Left ventricle myocardium superior (tissue), 1 donor: Measurements from ENCODE around the gene XIST. TPM values are rescaled to one million over a fixed set of nuclear protein-coding genes. Genes with fewer than 3 reads are reported as not detected.
"Not testable (repeated sequence)": the region's sequence is repeated elsewhere in the genome, so short reads cannot be mapped to it uniquely, and the experiment has no call there.

Experiments
- ATAC-seq: fragments of 200-7000 bp; cut with Tn5 transposase; one replicate; pipeline ENCODE4 v1.9.1; 2020; ENCODE audit warnings: mild to moderate bottlenecking, moderate library complexity
- DNase-seq: peaks from one replicate; pipeline ENCODE4 v3.0.0-alpha.2; 2020
- intact Hi-C: fragments of 100-400 bp; cut with micrococcal nuclease; formaldehyde crosslinking; loops from one replicate; pipeline ENCODE4 v1.11.0; 2022
- total RNA-seq: library from RNA; stranded (reverse); fragmentation: NEBNext Ultra II Directional; extraction: Animal tissue kit (Norgen Biotek cat#: 25700); gene quantifications from one replicate; pipeline ENCODE4 v1.2.1, GENCODE V29; 2021
- donor health status: DM: no; HTN: yes; CAD: no; lungs with severe emphysema.

The XIST gene
- total RNA-seq, 1 donor from 2014 or later: 0.57 TPM

- no peak for DNase-seq
- intact Hi-C loops: no loop called here
- no peak for ATAC-seq
These were observed 34.1 kb downstream of the XIST start for GRCh38 chrX:73818200-73819116.

- no peak for ATAC-seq
- intact Hi-C loops: no loop called here
- DNase-seq: no peak
These were observed 34.9 kb downstream of the XIST start for GRCh38 chrX:73817393-73818199.

- ATAC-seq (no peak), DNase-seq (no peak)
- intact Hi-C loops: no loop called here
These were observed 40.3 kb downstream of the XIST start for GRCh38 chrX:73812256-73812655.

GRCh38 chrX:73804109-73804508 is 48.4 kb downstream of the XIST start:
- intact Hi-C loops: loop anchor here (10.0 kb wide), 1 partner anchor 59 kb away; no protein-coding TSS in a partner anchor
- not testable (repeated sequence) for DNase-seq, ATAC-seq

GRCh38 chrX:73799888-73800287 is 52.6 kb downstream of the XIST start:
- no peak for ATAC-seq
- no peak for DNase-seq
- intact Hi-C loops: loop anchor here (10.0 kb wide), 1 partner anchor 55 kb away; no protein-coding TSS in a partner anchor

GRCh38 chrX:73792511-73792910 is 60.0 kb downstream of the XIST start:
- ATAC-seq, DNase-seq, intact Hi-C loops: not testable (repeated sequence)

GRCh38 chrX:73785493-73785892 is 67.0 kb downstream of the XIST start:
- intact Hi-C loops: no loop called here
- ATAC-seq (no peak), DNase-seq (no peak)
